ENCODE data around the gene DRG1. TPM values are rescaled to one million over a fixed set of nuclear protein-coding genes. Genes with fewer than 3 reads are reported as not detected.

Gene DRG1
- total RNA-seq = 48.5 and 51.1 TPM in 2 replicates

GRCh38 chr22:31399211-31400022 is at the start of gene DRG1:
TSS of gene DRG1 (plus strand) at chr22:31399604. CDS start at chr22:31399684, 80 bp downstream.

Other genes starting within 250 kb of the DRG1 start
- 57.7 and 74.5 TPM in 2 replicates for gene RNF185, start 239.4 kb upstream of the DRG1 start, total RNA-seq
- gene LIMK2, start 187.3 kb upstream of the DRG1 start, total RNA-seq = 229 and 250 TPM in 2 replicates
- gene PIK3IP1, start 107.1 kb upstream of the DRG1 start, total RNA-seq = 6.8 and 25.0 TPM in 2 replicates
- gene PATZ1, start 53.3 kb upstream of the DRG1 start, total RNA-seq = 7.2 and 9.6 TPM in 2 replicates
- 15.7 and 16.4 TPM in 2 replicates for gene EIF4ENIF1, start 90.2 kb downstream of the DRG1 start, total RNA-seq
- 7.9 and 13.3 TPM in 2 replicates for gene SFI1, start 96.9 kb downstream of the DRG1 start, total RNA-seq